GM18526 (cell line): ENCODE measurements around the gene PDE11A.

Source experiments
- POLR2A ChIP-seq: IDR thresholded peaks from 3 replicates; pipeline ENCODE4 v1.6.1; 2011; ENCODE audit not compliant: insufficient read length; ENCODE audit errors: extremely low read depth

Gene PDE11A

GRCh38 chr2:177588671-177589070 lies 483.9 kb downstream of the PDE11A start:
- TF ChIP-seq POLR2A: no peak

DNA sequence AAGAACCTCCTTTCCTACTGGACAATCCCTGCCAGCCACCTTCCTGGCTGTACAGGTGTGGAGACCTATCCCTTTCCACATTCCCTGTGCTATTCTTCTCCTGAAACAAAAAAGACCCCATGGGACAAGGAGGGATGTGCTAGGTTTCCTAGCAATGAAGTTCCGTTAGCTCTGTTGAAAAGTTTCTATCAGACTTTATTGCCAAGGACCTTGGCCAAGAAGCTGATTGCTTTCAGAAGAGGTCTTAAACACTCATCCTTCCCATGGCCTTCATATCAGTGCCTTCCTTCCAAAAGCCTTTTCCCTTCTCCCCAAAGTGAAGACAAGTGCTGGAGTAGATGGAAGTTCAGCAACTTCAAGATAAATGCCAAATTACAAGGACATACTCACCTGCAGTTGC lies 485.2 kb downstream of the PDE11A start:
- no peak for TF ChIP-seq POLR2A

DNA sequence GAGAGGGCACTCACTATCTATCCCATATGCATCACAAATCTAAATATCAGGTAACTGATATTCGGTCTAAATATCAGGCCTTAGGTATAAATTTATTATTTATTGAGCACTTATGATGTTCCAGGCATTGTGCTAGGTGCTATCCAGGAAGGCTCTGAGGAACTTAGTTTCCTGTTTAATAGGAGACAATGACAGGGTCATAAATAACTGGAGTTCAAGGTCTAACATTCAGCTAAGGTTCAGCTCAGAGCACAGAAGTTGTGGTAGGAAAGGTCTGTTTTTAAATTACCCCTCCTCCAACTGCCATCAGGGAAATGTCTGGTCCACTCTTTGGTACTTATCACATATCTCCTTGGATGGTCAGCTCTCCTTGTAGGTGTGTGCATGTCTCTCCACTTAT lies 486.4 kb downstream of the PDE11A start:
- TF ChIP-seq POLR2A: no peak

- no peak for TF ChIP-seq POLR2A
Observed at GRCh38 chr2:177585234-177585863, 487.2 kb downstream of the PDE11A start.

- TF ChIP-seq POLR2A: no peak
Observed at GRCh38 chr2:177584030-177584692, 488.4 kb downstream of the PDE11A start.

GRCh38 chr2:177582000-177582399 lies 490.6 kb downstream of the PDE11A start:
- TF ChIP-seq POLR2A: no peak

DNA sequence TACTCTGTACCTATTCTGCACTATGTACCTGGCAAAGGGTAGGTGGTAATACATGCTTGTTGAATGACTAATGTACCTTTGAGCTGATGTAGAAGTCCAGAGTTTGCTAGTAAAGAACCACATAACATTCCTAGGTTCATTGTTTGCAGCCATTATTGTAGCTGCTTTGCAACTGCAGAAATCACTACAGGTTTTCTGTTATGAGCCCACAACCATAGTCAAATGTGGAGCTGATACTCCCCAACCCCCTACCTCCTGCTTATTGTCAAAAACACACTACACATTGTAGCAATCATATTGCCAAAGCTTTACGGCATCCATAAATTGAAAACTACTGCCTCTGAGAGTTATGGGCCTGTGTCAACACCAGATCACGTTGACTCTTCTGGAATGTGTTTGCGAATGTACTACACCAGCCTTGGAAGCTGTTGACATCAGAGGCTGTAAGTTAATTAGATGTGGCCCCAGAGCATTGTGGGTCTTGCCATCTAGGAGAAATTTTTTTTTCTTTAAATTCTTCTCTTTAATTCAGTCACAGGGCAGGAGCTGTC lies 493.0 kb downstream of the PDE11A start:
- no peak for TF ChIP-seq POLR2A

GRCh38 chr2:177578454-177578853 lies 494.1 kb downstream of the PDE11A start:
- no peak for TF ChIP-seq POLR2A

DNA sequence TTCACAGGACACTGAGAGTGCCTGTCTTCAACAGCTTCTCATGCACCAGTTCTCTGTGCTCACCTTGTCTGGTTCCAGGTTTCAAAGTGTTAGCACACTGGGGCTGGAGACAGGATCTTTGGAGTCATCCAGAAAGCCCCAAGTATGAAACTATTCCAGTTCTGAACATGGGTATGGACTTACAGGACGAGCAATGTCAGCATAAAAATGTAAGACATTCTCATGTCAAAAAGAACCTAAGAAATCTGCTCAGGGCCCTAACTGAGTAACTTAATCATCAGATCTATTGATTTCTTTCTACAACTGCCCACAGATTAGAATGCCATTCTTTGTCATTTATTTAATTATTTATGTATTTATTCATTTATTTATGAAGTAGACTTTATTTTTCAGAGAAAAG lies 495.5 kb downstream of the PDE11A start:
- TF ChIP-seq POLR2A: no peak

GRCh38 chr2:177575358-177575757 lies 497.2 kb downstream of the PDE11A start:
- no peak for TF ChIP-seq POLR2A

- TF ChIP-seq POLR2A: no peak
Observed at GRCh38 chr2:177574356-177574755, 498.2 kb downstream of the PDE11A start.
